GM19023 (cell line): ENCODE measurements around the gene WASF3.

ENCODE experiments used
- ATAC-seq: cut with Tn5 transposase; IDR thresholded peaks from one replicate; pipeline ENCODE4 v1.9.1; 2021; ENCODE audit warnings: mild to moderate bottlenecking, moderate library complexity; ENCODE audit not compliant: unreplicated experiment

Gene WASF3

GRCh38 chr13:26679411-26680122, 122.1 kb downstream of the WASF3 start:
- ATAC-seq, result no peak

- no peak for ATAC-seq
These were observed 122.6 kb downstream of the WASF3 start for GRCh38 chr13:26680123-26680450.

GRCh38 chr13:26680572-26680971, 123.1 kb downstream of the WASF3 start:
- ATAC-seq, result no peak

GRCh38 chr13:26681036-26681435, 123.6 kb downstream of the WASF3 start:
- ATAC-seq, result no peak

GRCh38 chr13:26682606-26683005, 125.1 kb downstream of the WASF3 start:
- ATAC-seq, result no peak

- no peak for ATAC-seq
These were observed 128.1 kb downstream of the WASF3 start for GRCh38 chr13:26685606-26686005.

- ATAC-seq, result no peak
These were observed 128.8 kb downstream of the WASF3 start for GRCh38 chr13:26686285-26686684.

GRCh38 chr13:26688286-26688685, 130.8 kb downstream of the WASF3 start:
- ATAC-seq, result no peak

GRCh38 chr13:26688980-26689379, 131.5 kb downstream of the WASF3 start:
- ATAC-seq, result no peak

- no peak for ATAC-seq
These were observed 136.4 kb downstream of the WASF3 start for GRCh38 chr13:26693749-26694463.

GRCh38 chr13:26694609-26695359, 137.3 kb downstream of the WASF3 start:
- ATAC-seq, result no peak

GRCh38 chr13:26695360-26695705, 137.8 kb downstream of the WASF3 start:
- no peak for ATAC-seq

GRCh38 chr13:26695891-26696311, 138.4 kb downstream of the WASF3 start:
- no peak for ATAC-seq

GRCh38 chr13:26697069-26697955, 139.8 kb downstream of the WASF3 start:
- no peak for ATAC-seq

GRCh38 chr13:26698392-26699196, 141.1 kb downstream of the WASF3 start:
- ATAC-seq, result peak; percentile 81

- no peak for ATAC-seq
These were observed 141.7 kb downstream of the WASF3 start for GRCh38 chr13:26699197-26699490.

- ATAC-seq, result no peak
These were observed 148.1 kb downstream of the WASF3 start for GRCh38 chr13:26705536-26705935.

- no peak for ATAC-seq
These were observed 148.9 kb downstream of the WASF3 start for GRCh38 chr13:26706381-26706780.

- no peak for ATAC-seq
These were observed 149.9 kb downstream of the WASF3 start for GRCh38 chr13:26707122-26708006.

GRCh38 chr13:26708007-26708297, 150.5 kb downstream of the WASF3 start:
- ATAC-seq, result no peak
